HepG2 (cell line): Measurements from ENCODE around the gene ANKRD65. TPM values are rescaled to one million over a fixed set of nuclear protein-coding genes. Genes with fewer than 3 reads are reported as not detected.
A peak's percentile ranks its signal among the peaks of the same experiment; 100 is the strongest.

Source experiments
- ATF5 ChIP-seq: sonication (generic); formaldehyde crosslinking; IDR thresholded peaks from 2 replicates; pipeline ENCODE4 v1.4.0; 2020; ENCODE audit warnings: mild to moderate bottlenecking, low read depth, missing genetic modification reagents
- BCL3 ChIP-seq: sonication (generic); formaldehyde crosslinking; IDR thresholded peaks from 2 replicates; pipeline ENCODE4 v1.5.1; 2020; ENCODE audit warnings: mild to moderate bottlenecking, missing genetic modification reagents, moderate library complexity
- CEBPB ChIP-seq: IDR thresholded peaks from 2 replicates; pipeline ENCODE4 v1.6.1; 2011; ENCODE audit warnings: low read depth, low read length, improper control_type of control experiment, borderline replicate concordance
- CREBL2 ChIP-seq: sonication (generic); formaldehyde crosslinking; IDR thresholded peaks from 2 replicates; pipeline ENCODE4 v1.8.1; 2023; ENCODE audit warnings: missing genetic modification reagents, mild to moderate bottlenecking, borderline replicate concordance
- FOXO4 ChIP-seq: sonication (generic); formaldehyde crosslinking; conservative IDR thresholded peaks from 2 replicates; pipeline ENCODE4 v1.8.1; 2023; ENCODE audit warnings: missing genetic modification reagents
- GRHL1 ChIP-seq: sonication (generic); formaldehyde crosslinking; conservative IDR thresholded peaks from 2 replicates; pipeline ENCODE4 v1.8.0; 2022; ENCODE audit warnings: missing genetic modification reagents
- JDP2 ChIP-seq: sonication (generic); formaldehyde crosslinking; IDR thresholded peaks from 2 replicates; pipeline ENCODE4 v1.8.1; 2022; ENCODE audit warnings: missing genetic modification reagents, borderline replicate concordance
- NR3C1 ChIP-seq: sonication (generic); formaldehyde crosslinking; IDR thresholded peaks from 2 replicates; pipeline ENCODE4 v1.4.0; 2020; ENCODE audit warnings: missing genetic modification reagents
- PAWR ChIP-seq: sonication (generic); formaldehyde crosslinking; IDR thresholded peaks from 2 replicates; pipeline ENCODE4 v1.4.0; 2020; ENCODE audit warnings: missing genetic modification reagents, mild to moderate bottlenecking, borderline replicate concordance
- PHF21A ChIP-seq: sonication (generic); formaldehyde crosslinking; IDR thresholded peaks from 2 replicates; pipeline ENCODE4 v1.5.0; 2020; ENCODE audit warnings: mild to moderate bottlenecking, missing genetic modification reagents
- SMARCE1 ChIP-seq: fragments of 450-650 bp; IDR thresholded peaks from 2 replicates; pipeline ENCODE4 v1.6.1; 2017; ENCODE audit warnings: borderline replicate concordance
- SSRP1 ChIP-seq: IDR thresholded peaks from 2 replicates; pipeline ENCODE4 v1.6.1; 2016; ENCODE audit warnings: control low read depth
- ZBTB38 ChIP-seq: sonication (generic); formaldehyde crosslinking; IDR thresholded peaks from 2 replicates; pipeline ENCODE4 v1.5.1; 2020; ENCODE audit warnings: mild to moderate bottlenecking, missing genetic modification reagents
- ZNF513 ChIP-seq: sonication (generic); formaldehyde crosslinking; conservative IDR thresholded peaks from 2 replicates; pipeline ENCODE4 v1.5.0; 2020; ENCODE audit warnings: missing genetic modification reagents
- ZNF558 ChIP-seq: sonication (generic); formaldehyde crosslinking; IDR thresholded peaks from 2 replicates; pipeline ENCODE4 v1.9.0; 2022; ENCODE audit warnings: mild to moderate bottlenecking, missing genetic modification reagents, borderline replicate concordance
- ZNF614 ChIP-seq: IDR thresholded peaks from 2 replicates; pipeline ENCODE4 v1.6.1; 2018; ENCODE audit warnings: missing biosample characterization, missing genetic modification reagents, inconsistent platforms, borderline replicate concordance
- ZNF652 ChIP-seq: IDR thresholded peaks from 2 replicates; pipeline ENCODE4 v1.6.1; 2016; ENCODE audit warnings: low read depth, borderline replicate concordance
- ZNF782 ChIP-seq: sonication (generic); formaldehyde crosslinking; IDR thresholded peaks from 2 replicates; pipeline ENCODE4 v1.4.0; 2020; ENCODE audit warnings: missing genetic modification reagents, mild to moderate bottlenecking, borderline replicate concordance
- ZXDC ChIP-seq: sonication (generic); formaldehyde crosslinking; IDR thresholded peaks from 2 replicates; pipeline ENCODE4 v1.5.0; 2020; ENCODE audit warnings: mild to moderate bottlenecking, missing genetic modification reagents
- polyA plus RNA-seq, 8 experiments: library from polyadenylated mRNA; depleted of rRNA in 3 of 8; stranded (reverse) in 7 of 8; unstranded in 1 of 8; fragments of >200 nt; fragmentation: Illumina TruSeq in 4 of 8; extraction: Trizol in 4 of 8; gene quantifications; 2 replicates each; pipeline versions ENCODE4 v1.2.1 to v1.2.3, GENCODE V29; 2011 to 2016; ENCODE audit warnings: low read depth in 4 of 8, missing spikeins in 1 of 8, mixed read lengths in 1 of 8; ENCODE audit not compliant: insufficient read depth in 1 of 8
- total RNA-seq, 5 experiments: library from RNA; depleted of rRNA; stranded (reverse); fragments of >200 nt; fragmentation: Illumina TruSeq; extraction: Trizol; gene quantifications; 2 replicates each; pipeline ENCODE4 v1.2.3, GENCODE V29; 2016; ENCODE audit warnings: low read depth in 1 of 5

The ANKRD65 gene
- total and polyA plus RNA-seq, 2 of the 13 experiments (the other 11 are each of a cell fraction or from before 2014, with no cell fraction given), result 12.1 to 30.1 TPM

- TF ChIP-seq ZXDC (CRISPR knock-in tag), result no peak; the same call in 1 of the 2 replicates
- no peak for TF ChIP-seq ZNF513 (CRISPR knock-in tag)
- TF ChIP-seq ZBTB38 (CRISPR knock-in tag), result no peak
- TF ChIP-seq PAWR (CRISPR knock-in tag), result no peak
- TF ChIP-seq ZNF614 (CRISPR knock-in tag), result 0 out of 2 replicates have a peak, but pooled peaks have one; percentile 41
- TF ChIP-seq SMARCE1, result no peak
- no peak for TF ChIP-seq SSRP1 (CRISPR knock-in tag)
- TF ChIP-seq ZNF652 (CRISPR knock-in tag), result no peak
- TF ChIP-seq JDP2 (CRISPR knock-in tag), result no peak
- TF ChIP-seq ZNF558 (CRISPR knock-in tag), result no peak
- TF ChIP-seq BCL3 (CRISPR knock-in tag), result peak; percentile 33; the same call in 1 of the 2 replicates
- peak; percentile 80 for TF ChIP-seq PHF21A
- TF ChIP-seq ZNF782, result no peak
- TF ChIP-seq NR3C1, result no peak
- TF ChIP-seq GRHL1 (CRISPR knock-in tag), result no peak
- TF ChIP-seq CREBL2 (CRISPR knock-in tag), result no peak
- TF ChIP-seq FOXO4 (CRISPR knock-in tag), result no peak
- no peak for TF ChIP-seq ATF5 (CRISPR knock-in tag)
- no peak for TF ChIP-seq CEBPB
Observed at GRCh38 chr1:1421147-1421906, at the start of gene ANKRD65 (continued).
